Muscle of arm (tissue), 12 donors: ENCODE data around the gene MRE11. TPM values are rescaled to one million over a fixed set of nuclear protein-coding genes. Genes with fewer than 3 reads are reported as not detected.
A peak's percentile ranks its signal among the peaks of the same experiment; 100 is the strongest.
"Not testable (repeated sequence)": the region's sequence is repeated elsewhere in the genome, so short reads cannot be mapped to it uniquely, and the experiment has no call there.

Experiments used
- DNase-seq: peaks from one replicate; pipeline ENCODE4 v3.0.0-alpha.2; 2013
- polyA plus RNA-seq, 12 donors: library from polyadenylated mRNA; unstranded; fragments of 120-200 nt; gene quantifications; one replicate each; pipeline ENCODE4 v1.2.1, GENCODE V29; 2013; ENCODE audit not compliant: insufficient read length in 12 of 12

Gene MRE11
- polyA plus RNA-seq, 12 donors, result 9.9 to 25.8 (median 17.0) TPM; not detected in 1

DNA sequence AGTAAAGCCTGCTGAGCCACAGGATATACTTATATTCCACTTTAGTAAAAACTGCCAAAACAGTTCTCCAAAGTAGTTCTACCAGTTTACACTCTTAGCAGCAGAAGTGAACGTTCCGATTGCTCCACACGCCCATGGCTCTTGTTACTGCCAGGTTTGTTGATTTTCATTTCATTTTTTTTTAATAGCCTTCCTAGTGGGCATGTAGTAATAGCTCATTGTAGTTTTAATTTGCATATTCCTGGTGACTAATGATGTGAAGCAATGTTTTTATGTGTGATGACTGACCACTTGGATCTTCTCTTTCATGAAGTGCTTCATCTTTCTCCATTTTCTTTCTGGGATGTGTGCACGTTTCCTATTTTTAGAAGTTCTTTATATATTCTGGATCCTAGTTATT lies 13.8 kb upstream of the MRE11 start:
- no peak for DNase-seq

DNA sequence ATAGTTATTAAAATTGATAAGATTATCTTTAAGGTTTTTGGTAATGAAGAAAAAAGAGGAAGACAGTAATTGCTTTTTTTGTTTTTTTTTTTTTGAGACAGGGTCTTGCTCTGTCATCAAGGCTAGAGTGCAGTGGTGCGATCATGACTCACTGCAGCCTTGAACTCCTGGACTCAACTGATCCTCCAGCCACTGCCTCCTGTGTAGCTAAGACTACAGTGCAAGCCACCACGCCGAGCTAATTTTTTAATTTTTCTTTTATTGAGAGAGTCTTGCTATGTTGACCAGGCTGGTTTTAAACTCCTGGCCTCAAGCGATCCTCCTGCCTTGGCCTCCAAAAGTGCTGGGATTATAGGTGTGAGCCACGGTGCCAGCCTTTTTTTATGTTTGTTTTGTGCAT lies 12.9 kb upstream of the MRE11 start:
- DNase-seq, result not testable (repeated sequence)

DNA sequence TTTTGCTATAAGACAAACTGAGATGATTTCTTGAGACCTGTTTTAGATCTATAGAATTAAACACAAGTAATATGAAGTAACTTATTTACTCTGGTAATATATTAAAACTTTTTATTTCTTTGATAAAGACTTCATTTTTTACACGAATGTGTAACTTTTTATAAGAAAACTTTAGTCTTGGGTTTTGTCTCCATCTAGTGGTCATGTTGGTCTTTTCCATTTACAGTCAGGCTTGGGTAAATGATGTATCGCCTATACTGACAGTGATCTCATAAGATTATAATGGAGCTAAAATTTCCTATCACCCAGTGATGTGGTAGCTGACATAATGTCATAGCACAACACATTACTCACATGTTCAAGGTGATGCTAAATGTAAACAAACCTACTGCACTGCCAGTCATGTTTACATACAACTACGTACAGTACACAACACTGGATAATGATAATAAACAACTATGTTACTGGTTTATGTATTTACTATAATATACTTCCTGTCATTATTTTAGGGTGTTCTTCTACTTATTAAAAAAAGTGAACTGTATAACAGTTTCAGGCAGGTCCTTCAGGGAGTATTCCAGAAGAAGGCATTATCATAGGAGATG lies 11.1 kb upstream of the MRE11 start:
- DNase-seq, result no peak

DNA sequence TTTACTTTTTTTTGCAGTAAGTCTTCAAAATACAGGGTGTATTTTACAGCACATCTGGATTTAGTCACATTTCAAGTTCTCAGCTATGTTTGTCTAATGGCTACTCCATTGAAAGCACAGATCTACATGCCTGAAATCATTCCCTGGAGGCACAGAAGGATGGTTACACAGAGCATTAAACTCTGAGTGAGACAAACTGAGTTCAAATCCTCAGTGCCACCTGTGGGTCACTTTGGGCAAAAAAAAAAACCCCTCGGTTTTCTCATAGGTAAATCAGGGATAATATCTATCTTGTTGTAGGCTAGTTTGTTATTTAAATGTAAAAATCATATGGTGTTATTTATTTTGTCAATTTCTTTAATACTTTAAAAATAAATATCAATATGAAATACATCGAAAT lies 7.9 kb upstream of the MRE11 start:
- DNase-seq, result no peak

DNA sequence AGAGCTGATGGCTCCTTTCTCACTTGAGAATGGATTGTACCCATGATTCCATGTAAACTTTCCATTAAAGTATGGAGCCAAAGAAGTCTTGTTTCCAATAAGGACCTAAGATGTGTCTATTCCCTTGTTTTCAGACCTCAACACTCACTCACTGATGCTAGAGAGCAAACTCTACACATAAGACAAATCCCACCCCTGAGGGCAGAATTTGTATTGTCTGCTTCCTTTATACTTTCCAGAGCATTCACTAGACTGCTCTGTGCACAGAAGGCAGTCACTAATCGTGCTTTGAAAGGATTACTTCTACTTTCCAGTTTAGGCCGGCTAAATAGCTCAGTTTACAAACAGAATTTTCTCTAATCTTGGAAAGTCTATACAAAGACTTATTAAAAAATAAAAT lies 6.5 kb upstream of the MRE11 start:
- DNase-seq, result no peak

DNA sequence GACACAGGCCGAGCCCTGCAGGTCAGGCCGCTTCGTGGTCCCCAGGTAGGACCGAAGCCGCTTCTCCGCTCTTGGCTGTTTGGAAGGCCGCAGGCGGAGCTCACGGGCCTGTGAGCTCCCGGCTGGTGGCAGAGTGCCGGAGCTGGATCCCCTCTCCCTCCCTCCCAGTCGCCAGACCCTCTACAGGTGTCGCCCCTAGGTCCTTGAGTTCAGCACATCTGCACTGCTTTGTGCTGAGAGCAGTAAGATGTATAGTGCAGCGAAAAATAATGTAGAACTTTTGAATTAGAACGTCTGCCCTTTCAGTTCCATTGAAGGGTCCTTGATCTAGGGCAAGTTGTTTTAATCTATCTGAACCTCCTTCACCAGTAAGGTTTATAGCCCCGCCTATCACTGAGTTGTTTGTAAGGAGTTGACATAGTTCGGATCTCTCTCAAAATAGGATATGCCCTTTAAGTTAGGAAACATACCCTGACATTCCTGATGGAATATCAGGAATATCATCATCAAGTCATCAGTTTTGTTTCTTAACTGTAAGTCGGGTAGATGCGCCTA lies 559 bp upstream of the MRE11 start:
- no peak for DNase-seq

DNA sequence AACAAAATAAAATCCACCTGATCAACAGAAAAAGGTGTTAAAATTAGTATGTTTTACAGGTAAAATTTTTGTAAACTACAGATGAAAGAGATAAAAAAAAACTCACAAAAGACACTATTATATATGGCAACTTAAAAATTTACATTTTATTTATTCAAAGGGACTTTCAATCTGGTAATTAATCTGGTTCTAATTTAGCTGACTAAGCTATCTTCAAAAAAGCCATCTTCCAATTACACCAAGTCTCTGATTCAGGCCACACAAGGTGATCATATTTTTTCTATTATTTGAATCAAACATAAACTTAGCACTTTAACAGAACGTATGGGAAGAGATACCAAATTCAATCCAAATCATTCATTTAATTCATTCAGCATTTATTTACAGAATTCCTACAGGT lies 7.6 kb downstream of the MRE11 start:
- DNase-seq, result no peak

DNA sequence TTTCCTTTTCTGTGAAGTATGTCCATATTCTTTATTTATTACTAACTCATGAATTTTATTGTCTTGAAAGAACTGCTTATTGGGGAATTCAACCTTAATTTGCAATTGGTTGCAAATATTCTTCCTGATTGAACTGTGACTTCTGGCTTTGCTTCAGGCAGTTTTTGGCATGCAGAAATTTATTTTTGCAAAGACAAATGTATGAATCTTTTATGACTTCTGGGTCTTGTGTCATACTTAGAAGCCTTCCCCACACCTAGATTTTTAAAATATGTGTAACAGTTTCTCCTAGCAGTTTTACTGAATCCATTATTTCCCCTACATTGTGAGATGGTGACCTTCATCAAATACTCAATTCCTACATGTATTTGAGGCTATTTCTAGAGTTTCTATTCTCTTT lies 12.3 kb downstream of the MRE11 start:
- DNase-seq, result no peak

DNA sequence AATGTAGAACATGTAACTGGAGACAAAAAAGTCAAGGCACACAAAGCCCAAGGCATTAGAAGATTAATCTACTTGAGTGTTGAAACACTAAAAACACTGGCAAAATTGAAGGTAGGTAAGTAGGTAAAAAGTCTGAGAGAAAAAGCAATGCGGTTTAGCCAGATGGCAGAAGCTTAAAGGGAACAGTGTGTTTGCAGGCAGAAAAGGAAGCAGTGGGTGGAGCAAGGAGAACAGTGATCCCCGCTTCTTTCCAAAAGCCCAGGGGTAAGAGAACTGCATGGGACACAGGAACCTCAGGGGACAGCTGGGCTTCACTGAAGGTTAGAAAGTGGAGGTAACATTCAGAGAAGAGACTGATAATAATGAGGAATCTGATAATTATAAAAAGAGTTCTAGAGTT lies 16.0 kb downstream of the MRE11 start:
- DNase-seq, result no peak

DNA sequence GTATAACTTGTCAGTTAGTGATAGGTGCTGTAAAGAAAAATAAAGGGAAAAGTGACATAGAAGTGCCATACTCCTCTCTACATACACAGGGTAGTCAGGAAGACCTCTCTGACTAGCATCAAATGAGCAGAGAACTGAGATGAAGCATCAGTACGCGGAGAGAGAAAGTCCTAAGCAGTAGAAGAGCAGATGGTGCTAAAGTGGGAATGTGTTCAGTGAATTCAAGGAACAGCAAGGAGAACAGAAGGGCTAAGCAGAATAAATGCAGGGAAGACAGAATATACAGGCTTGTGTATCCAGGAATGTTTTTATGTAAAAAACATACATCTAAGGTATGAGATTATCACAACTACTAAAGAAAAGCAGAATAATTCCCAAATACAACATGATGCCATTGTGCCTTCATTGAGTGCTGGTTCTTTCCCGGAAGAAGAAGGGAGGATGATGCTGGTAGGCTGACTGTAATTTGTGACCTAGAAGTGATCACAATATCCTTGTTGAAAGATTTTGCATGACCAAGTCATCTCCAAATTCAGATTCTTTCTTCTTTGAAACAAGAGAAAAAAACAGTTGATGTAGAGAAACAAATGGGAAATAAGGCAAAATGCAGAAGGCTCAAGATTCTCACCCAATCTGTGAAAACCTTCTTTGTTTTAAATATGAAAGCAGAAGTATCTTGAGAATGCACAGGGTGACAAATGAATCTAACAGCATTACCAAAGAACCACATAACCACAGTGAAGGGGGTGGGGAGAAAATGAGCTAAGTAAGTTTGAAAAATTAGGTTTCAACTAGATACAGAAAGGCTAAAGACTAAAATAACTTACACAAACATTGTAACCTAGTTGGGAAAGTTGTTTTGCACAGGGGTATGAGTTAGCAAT lies 20.5 kb downstream of the MRE11 start:
- DNase-seq, result peak; percentile 1

DNA sequence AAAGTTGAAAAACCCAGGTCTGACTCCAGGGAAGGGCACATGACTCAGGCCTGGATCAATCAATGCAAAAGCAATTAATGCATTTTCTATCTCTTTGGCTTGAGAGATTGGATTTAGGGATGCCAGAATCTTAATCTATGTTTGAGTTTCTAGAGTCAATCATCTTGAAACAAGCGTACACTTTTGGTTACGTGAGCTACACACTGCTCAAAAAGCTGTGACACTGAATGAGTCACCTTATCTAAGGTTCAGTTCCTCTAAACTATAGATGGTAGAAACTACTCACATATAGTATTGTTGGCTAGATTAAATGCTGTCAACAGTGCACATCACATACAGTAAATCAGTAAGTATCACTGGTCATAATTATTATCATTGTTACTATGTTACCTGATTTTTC lies 24.2 kb downstream of the MRE11 start:
- no peak for DNase-seq

DNA sequence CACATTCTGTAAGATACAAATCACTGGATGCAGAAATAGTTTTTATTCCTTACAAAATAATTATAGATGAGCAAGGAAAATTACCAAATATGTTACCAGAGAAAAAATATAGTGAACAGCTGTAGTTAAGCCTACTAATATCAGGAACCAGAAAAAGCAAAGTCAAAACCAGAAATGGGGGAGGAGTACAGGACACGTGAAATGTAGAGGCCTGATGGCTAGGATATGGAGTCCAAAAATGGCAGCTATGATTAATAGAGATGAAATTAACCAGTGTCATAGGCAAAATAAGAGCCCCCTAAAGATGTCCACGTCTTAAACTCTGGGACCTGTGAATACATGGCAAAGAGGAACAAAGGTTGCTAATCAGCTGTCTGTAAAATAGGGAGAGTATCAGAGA lies 34.1 kb downstream of the MRE11 start:
- DNase-seq, result no peak

DNA sequence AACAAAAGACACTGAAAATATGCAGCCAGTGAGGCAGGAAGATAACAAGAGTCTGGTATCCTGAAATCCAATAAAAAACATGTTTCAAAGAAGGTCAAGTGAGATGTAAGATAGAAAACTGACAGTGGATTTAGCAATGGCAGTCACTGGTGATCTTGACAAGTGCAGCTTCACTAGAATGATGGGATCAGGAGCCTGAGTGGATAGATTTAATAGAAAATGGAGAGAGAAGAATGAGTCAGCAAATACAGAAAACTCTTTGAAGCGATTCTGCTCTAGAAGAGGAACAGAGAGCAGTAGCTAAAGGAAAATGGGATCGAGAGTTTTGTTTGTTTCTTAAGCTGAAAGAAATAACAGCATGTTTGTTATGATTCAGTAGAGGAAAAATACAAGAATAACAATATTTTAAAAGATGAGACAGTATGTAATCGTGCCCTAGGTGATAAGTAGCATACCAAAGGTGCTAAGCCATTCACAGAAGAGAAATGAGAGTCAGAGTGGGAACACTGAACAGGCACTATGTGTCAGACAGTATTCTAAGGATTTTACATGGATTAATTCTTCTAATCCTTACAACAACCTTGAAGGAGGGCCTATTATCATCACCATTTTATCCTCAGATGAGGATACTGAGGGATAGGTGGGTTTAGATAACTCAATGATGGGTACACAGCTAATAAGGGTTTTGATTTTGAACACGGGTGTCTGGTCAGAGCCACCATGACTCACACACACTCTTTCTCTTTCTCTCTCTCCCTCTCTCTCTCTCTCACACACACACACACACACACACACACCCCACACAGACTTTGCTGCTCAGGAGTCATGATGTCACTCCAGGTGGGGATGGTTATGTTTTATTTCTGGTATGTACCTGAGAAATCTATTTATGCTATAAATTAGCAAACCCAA lies 36.3 kb downstream of the MRE11 start:
- no peak for DNase-seq

DNA sequence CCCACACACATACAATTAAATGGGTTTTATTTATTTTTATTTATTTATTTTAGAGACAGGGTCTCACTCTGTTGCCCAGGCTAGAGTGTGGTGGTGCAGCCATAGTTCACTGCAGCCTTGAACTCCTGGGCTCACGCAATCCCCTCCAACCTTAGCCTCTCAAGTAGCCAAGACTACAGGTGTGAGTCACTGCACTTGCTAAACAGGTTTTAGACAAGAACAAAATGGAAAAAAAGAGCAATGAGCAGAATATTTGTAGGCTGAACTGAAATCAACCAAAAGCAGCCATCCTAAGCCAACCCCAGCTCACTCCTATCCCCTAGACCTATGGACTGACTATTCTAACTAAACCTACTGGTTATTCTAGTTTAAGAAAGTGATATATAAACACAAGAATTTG lies 37.8 kb downstream of the MRE11 start:
- DNase-seq, result no peak

DNA sequence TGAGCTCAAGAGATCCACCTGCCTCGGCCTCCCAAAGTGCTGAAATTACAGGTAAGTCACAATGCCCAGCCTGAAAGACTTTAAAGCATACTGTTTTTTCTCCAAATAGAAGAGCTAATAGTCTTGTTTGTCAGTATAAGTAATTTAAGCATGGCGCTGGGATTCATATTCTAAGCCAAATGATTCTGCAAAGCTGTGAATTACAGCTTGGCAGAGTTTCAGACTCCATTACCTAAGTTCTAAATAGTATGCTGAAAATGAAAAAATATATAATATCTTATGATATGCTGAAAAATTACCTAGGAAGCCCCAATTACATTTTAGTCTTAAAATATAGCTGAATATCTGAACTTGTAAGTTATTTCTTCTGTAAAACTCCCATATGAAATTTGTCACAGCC lies 39.3 kb downstream of the MRE11 start:
- no peak for DNase-seq

DNA sequence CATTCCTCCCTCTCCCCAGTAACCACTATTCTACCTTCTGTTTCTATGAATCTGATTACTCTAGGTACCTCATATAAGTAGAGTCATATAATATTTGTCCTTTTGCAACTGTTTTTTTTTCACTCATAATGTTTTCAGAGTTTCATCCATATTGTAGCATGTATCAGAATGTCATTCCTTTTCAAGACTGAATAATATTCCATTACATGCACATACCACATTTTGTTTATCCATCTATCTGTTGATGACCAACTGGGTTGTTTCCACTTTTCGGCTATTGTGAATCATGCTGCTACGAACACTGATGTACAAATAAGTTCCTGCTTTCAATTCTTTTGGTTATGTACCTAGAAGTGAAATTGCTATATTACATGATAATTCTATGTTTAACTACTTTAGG lies 40.7 kb downstream of the MRE11 start:
- DNase-seq, result no peak

DNA sequence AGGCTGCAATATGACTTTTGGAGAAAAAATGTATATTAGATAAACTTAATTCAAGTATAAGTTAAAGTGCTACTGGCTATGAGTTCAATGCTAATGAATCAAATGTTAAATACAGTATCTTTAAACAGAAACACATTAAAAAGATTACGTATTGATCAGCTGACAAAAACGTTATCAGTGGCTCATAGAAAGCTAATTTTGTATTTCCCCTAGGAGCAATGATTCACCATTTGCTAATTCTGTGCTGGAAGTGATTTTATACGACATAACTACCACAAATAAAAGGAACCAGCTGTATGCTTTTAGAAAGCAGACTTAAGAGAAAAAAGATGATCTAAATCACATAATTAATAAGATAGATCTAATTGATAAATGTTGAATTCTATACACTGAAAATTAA lies 43.6 kb downstream of the MRE11 start:
- DNase-seq, result no peak

DNA sequence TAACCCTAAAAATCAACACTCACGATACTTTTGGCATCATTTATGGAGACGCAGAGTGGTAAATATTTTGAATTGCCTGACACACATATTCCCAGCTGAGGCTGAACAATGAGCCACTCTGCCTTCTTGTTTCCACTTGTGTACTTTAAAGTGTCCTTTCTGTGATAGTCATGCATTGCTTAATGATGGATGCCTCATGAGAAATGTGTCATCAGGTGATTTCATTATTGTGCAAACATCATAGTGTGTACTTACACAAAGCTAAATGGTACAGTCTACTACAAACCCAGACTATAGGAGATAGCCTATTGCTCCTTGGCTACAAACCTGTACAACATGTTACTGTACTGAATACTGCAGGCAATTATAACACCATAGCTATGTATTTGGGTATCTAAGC lies 44.2 kb downstream of the MRE11 start:
- DNase-seq, result no peak

DNA sequence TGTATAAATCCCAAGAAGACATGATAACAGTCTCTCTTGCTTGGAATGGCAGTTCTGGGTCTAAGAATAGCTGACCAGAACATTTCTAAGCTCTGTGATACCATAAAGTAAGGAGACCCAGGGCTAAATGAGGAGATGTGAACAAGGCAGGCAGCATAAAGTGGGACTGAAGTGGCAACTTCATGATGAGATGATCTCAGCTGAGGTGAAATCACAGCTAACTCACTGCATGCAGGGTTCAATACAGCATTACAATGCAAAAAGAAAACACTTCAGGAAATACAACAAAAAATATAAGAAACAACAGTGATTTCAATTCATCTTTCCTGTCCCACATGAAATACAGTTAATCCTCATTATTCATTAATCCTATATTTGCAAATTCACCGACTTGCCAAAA lies 44.6 kb downstream of the MRE11 start:
- DNase-seq, result no peak

DNA sequence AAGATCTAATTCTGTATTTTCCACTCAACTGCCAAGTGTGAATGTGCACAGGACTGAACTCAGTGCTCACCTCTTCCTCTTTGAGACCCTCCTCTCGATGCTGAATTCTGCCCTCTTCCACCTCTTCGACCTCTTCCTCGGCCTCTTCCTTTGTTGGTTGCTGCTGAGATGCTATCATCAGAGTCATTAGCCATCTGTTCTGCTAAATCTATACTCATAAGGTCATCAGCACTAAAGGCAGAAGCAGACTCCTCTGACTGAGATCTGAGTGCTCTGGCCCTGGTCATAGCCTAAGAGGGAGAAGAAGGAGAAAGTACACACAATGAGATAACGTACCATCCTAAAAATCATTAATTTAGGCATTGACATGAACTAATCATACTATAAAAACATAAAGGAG lies 46.5 kb downstream of the MRE11 start:
- DNase-seq, result no peak

DNA sequence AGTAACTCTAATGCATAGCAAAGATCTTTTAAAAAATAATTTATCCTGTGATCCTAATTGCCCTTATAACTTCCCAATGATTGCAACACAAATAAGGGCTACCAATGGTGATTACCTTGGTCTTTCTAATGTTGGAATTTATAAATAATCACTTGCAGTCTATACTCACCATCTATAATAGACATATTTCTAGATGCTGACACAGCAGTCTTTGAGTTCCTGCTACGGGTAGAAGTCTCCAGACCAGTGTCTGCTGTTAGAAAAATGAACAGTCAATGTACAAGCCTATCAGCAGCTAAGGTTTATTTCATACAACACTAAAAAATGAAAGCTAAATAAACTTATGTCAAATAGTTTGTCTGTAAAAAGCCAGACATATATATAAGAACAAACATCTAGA lies 48.0 kb downstream of the MRE11 start:
- no peak for DNase-seq

DNA sequence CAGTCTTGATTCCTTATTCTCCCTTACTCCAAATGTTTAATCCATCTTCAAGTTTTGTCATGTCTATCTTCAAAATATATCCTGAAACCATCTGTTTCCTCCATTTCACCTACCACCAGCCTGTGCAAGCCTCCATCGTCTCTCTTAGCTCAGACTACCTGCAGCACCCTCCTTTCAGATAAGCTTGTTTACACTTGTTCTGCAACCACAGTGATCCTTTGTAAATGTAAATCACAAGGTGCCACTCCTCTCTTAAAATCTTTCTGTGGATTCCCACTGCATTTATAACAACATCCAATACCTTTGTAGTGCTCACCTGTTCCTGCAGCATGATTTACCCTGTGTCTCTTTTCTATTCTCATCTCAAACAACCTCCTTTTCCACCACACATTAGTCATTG lies 60.6 kb downstream of the MRE11 start:
- no peak for DNase-seq
